ENCODE results near the gene DDC.

The DDC gene

GRCh38 chr7:50477640-50478039 is 87.6 kb downstream of the DDC start:
- no peak overlapping the region for H3K4me3 ChIP-seq (ENCODE audit: low read depth, low read length)
- no peak for TF ChIP-seq CTCF (IDR thresholded peaks at IDR 0.05; ENCODE audit: low read depth, low read length, missing control alignments)
- no peak for DNase-seq (ENCODE audit: low read depth)
- in situ Hi-C loops (cut with HindIII; ENCODE audit: low sequenced_read_pairs), result loop anchor here (25.0 kb wide), 1 partner anchor 660 kb away; no protein-coding TSS in a partner anchor

- no peak overlapping the region for H3K4me3 ChIP-seq (ENCODE audit: low read depth, low read length)
- TF ChIP-seq CTCF (IDR thresholded peaks at IDR 0.05; ENCODE audit: low read depth, low read length, missing control alignments), result no peak
- no peak for DNase-seq (ENCODE audit: low read depth)
- in situ Hi-C loops (cut with HindIII; ENCODE audit: low sequenced_read_pairs), result loop anchor here (25.0 kb wide), 1 partner anchor 660 kb away; no protein-coding TSS in a partner anchor
Observed at GRCh38 chr7:50476953-50477625, 88.1 kb downstream of the DDC start.

GRCh38 chr7:50475340-50475739 is 89.9 kb downstream of the DDC start:
- TF ChIP-seq CTCF (IDR thresholded peaks at IDR 0.05; ENCODE audit: low read depth, low read length, missing control alignments), result no peak
- DNase-seq (ENCODE audit: low read depth), result no peak
- in situ Hi-C loops (cut with HindIII; ENCODE audit: low sequenced_read_pairs), result loop anchor here (25.0 kb wide), 1 partner anchor 662 kb away; no protein-coding TSS in a partner anchor
- H3K4me3 ChIP-seq (ENCODE audit: low read depth, low read length), result no peak overlapping the region

GRCh38 chr7:50474382-50475160 is 90.6 kb downstream of the DDC start:
- no peak overlapping the region for H3K4me3 ChIP-seq (ENCODE audit: low read depth, low read length)
- in situ Hi-C loops (cut with HindIII; ENCODE audit: low sequenced_read_pairs), result loop anchor here (25.0 kb wide), 1 partner anchor 663 kb away; no protein-coding TSS in a partner anchor
- DNase-seq (ENCODE audit: low read depth), result no peak
- TF ChIP-seq CTCF (IDR thresholded peaks at IDR 0.05; ENCODE audit: low read depth, low read length, missing control alignments), result no peak

GRCh38 chr7:50473531-50473930 is 91.7 kb downstream of the DDC start:
- no peak overlapping the region for H3K4me3 ChIP-seq (ENCODE audit: low read depth, low read length)
- no peak for DNase-seq (ENCODE audit: low read depth)
- no peak for TF ChIP-seq CTCF (IDR thresholded peaks at IDR 0.05; ENCODE audit: low read depth, low read length, missing control alignments)
- in situ Hi-C loops (cut with HindIII; ENCODE audit: low sequenced_read_pairs), result no loop called here

GRCh38 chr7:50472427-50472826 is 92.8 kb downstream of the DDC start:
- DNase-seq (ENCODE audit: low read depth), result no peak
- no peak for TF ChIP-seq CTCF (IDR thresholded peaks at IDR 0.05; ENCODE audit: low read depth, low read length, missing control alignments)
- in situ Hi-C loops (cut with HindIII; ENCODE audit: low sequenced_read_pairs), result no loop called here
- H3K4me3 ChIP-seq (ENCODE audit: low read depth, low read length), result no peak overlapping the region
